Vagina (tissue), 2 donors: ENCODE data around the gene SARDH.

Experiments used
- CTCF ChIP-seq, 3 experiments: fragments of 450-650 bp in 2 of 3; fragments of 200-600 bp in 1 of 3; sonication (generic) in 1 of 3; IDR thresholded peaks; one replicate each; pipeline ENCODE4 v1.5.1; 2017 to 2019; ENCODE audit warnings: antibody characterized with exemption in 3 of 3, mild to moderate bottlenecking in 2 of 3, moderate library complexity in 2 of 3
- POLR2A ChIP-seq, 2 donors: fragments of 450-650 bp; IDR thresholded peaks; one replicate each; pipeline ENCODE4 v1.6.1; 2017; ENCODE audit warnings: antibody characterized with exemption in 2 of 2, mild to moderate bottlenecking in 2 of 2, moderate library complexity in 2 of 2

GRCh38 chr9:133653638-133654037 lies 84.5 kb downstream of the SARDH start:
- TF ChIP-seq POLR2A (IDR thresholded peaks at IDR 0.05) (no peak), CTCF (IDR thresholded peaks at IDR 0.05) (no peak)
